NCI-H82 treated with DMSO at 0.1 percent for 48 hours (cell line): ENCODE measurements around the gene SHOC2.

Experiments used
- DNase-seq: peaks from one replicate; lab custom pipeline; 2025; ENCODE audit not compliant: unreplicated experiment; lab: John Stamatoyannopoulos, UW

SHOC2 gene

GRCh38 chr10:110944792-110945396 lies 25.5 kb downstream of the SHOC2 start:
- DNase-seq: no peak

GRCh38 chr10:110946496-110946895 lies 27.1 kb downstream of the SHOC2 start:
- no peak for DNase-seq

GRCh38 chr10:110947061-110947595 lies 27.7 kb downstream of the SHOC2 start:
- DNase-seq: no peak

- no peak for DNase-seq
These were observed 32.0 kb downstream of the SHOC2 start for GRCh38 chr10:110951381-110951780.

GRCh38 chr10:110957606-110958005 lies 38.2 kb downstream of the SHOC2 start:
- DNase-seq: no peak

- DNase-seq: no peak
These were observed 40.3 kb downstream of the SHOC2 start for GRCh38 chr10:110959379-110960332.

GRCh38 chr10:110960333-110960712 lies 40.9 kb downstream of the SHOC2 start:
- no peak for DNase-seq

GRCh38 chr10:110962443-110962842 lies 43.0 kb downstream of the SHOC2 start:
- DNase-seq: no peak

- no peak for DNase-seq
These were observed 43.8 kb downstream of the SHOC2 start for GRCh38 chr10:110963162-110963561.

- no peak for DNase-seq
These were observed 45.3 kb downstream of the SHOC2 start for GRCh38 chr10:110964681-110965080.

- DNase-seq: no peak
These were observed 45.8 kb downstream of the SHOC2 start for GRCh38 chr10:110965216-110965615.

- DNase-seq: no peak
These were observed 46.7 kb downstream of the SHOC2 start for GRCh38 chr10:110966146-110966545.

GRCh38 chr10:110967009-110967630 lies 47.7 kb downstream of the SHOC2 start:
- DNase-seq: no peak

- DNase-seq: no peak
These were observed 48.2 kb downstream of the SHOC2 start for GRCh38 chr10:110967645-110968044.

GRCh38 chr10:110969183-110969582 lies 49.8 kb downstream of the SHOC2 start:
- no peak for DNase-seq

- DNase-seq: no peak
These were observed 52.2 kb downstream of the SHOC2 start for GRCh38 chr10:110971638-110972037.

GRCh38 chr10:110972231-110973134 lies 53.1 kb downstream of the SHOC2 start:
- DNase-seq: no peak

- no peak for DNase-seq
These were observed 54.0 kb downstream of the SHOC2 start for GRCh38 chr10:110973400-110973799.

GRCh38 chr10:110976577-110976976 lies 57.2 kb downstream of the SHOC2 start:
- no peak for DNase-seq

- DNase-seq: no peak
These were observed 58.3 kb downstream of the SHOC2 start for GRCh38 chr10:110977662-110978061.

GRCh38 chr10:110978204-110978603 lies 58.8 kb downstream of the SHOC2 start:
- no peak for DNase-seq
